A549 treated with CORT108297 at 1 μM for 4 hours (cell line): ENCODE measurements around the gene NPEPL1. TPM values are rescaled to one million over a fixed set of nuclear protein-coding genes. Genes with fewer than 3 reads are reported as not detected.

Experiments
- total RNA-seq: library from RNA; stranded (reverse); fragments of 200-300 nt; extraction: Qiagen RNA extraction; gene quantifications from 5 replicates; pipeline ENCODE4 v1.2.3, GENCODE V29; 2022

NPEPL1 gene
- total RNA-seq, result 28.2 to 38.3 TPM (median 36.0 TPM) in 5 replicates

GRCh38 chr20:58692579-58693225 is at the start of gene NPEPL1:
TSS of gene NPEPL1 (plus strand) at chr20:58692800. CDS start at chr20:58692901, 101 bp downstream.

GRCh38 chr20:58650776-58651558 is 41.6 kb upstream of the NPEPL1 start, which contains the start of gene STX16:
TSS of gene STX16 (plus strand) at chr20:58651283. CDS start at chr20:58652007, 724 bp downstream.

Other genes starting within 250 kb of the NPEPL1 start
- gene APCDD1L, start 177.4 kb upstream of the NPEPL1 start, total RNA-seq, result 0.03 to 0.08 TPM (median 0.07 TPM) in 5 replicates
- gene STX16, start 41.5 kb upstream of the NPEPL1 start, total RNA-seq, result 27.6 to 38.2 TPM (median 35.7 TPM) in 5 replicates
- not detected in 5 replicates for gene GNAS-AS1, start 158.1 kb downstream of the NPEPL1 start, total RNA-seq
- 680 to 764 TPM (median 724 TPM) in 5 replicates for gene GNAS, start 159.9 kb downstream of the NPEPL1 start, total RNA-seq